ENCODE data around the gene TRIM72. TPM values are rescaled to one million over a fixed set of nuclear protein-coding genes. Genes with fewer than 3 reads are reported as not detected.
A peak's percentile ranks its signal among the peaks of the same experiment; 100 is the strongest.

Gene TRIM72
- total and polyA plus RNA-seq, 2 of the 8 experiments (the other 6 are each of a cell fraction or from before 2014, with no cell fraction given) = 0.57 to 2.1 TPM

GRCh38 chr16:31268033-31268365 is 54.1 kb downstream of the TRIM72 start:
- no peak for DNase-seq (ENCODE audit: low read depth in 1 of 2, low spot score in 2 of 2)
- Histone ChIP-seq H3K27me3 (replicated peaks in 1 of 4; ENCODE audit: control insufficient read depth in 3 of 4, extremely low read depth in 1 of 4, insufficient read depth in 3 of 4, low read length in 3 of 4) (peaks cover 0 to 2% (median under 1%) of the 10 kb centered on the region in 4 experiments; a peak in 1 of 7 replicates), H3K4ac (replicated peaks; ENCODE audit: insufficient read length, low read depth, low read length) (no peak overlapping the region), H2BK120ac (replicated peaks; ENCODE audit: low read depth, low read length) (no peak overlapping the region), H3K79me1 (ENCODE audit: low read depth, low read length) (no peaks in the 10 kb centered on the region), H3K56ac (replicated peaks; ENCODE audit: insufficient read length, low read depth, low read length) (no peak overlapping the region), H3K18ac (ENCODE audit: extremely low read depth, low read length) (no peak overlapping the region), H3K9ac (replicated peaks in 1 of 4; ENCODE audit: extremely low read depth in 1 of 4, low read depth in 3 of 4, low read length in 3 of 4) (no peak overlapping the region; a peak in 1 of 7 replicates), H4K20me1 (replicated peaks in 1 of 2; ENCODE audit: control insufficient read depth in 1 of 2, insufficient read depth in 2 of 2, low read length in 2 of 2) (no peaks in the 10 kb centered on the region), H2AK5ac (ENCODE audit: low read depth, low read length) (no peak overlapping the region), H4K91ac (replicated peaks; ENCODE audit: insufficient read length, low read length) (peak overlapping the region; percentile 55), H3K23me2 (ENCODE audit: low read depth, low read length) (peaks cover 3% of the 10 kb centered on the region; the same call in 1 of the 2 replicates), H2BK20ac (ENCODE audit: low read length) (peak overlapping the region; percentile 61; the same call in 1 of the 2 replicates), H2BK5ac (ENCODE audit: low read depth, low read length) (no peak overlapping the region), H3K4me1 (replicated peaks in 1 of 4; ENCODE audit: control insufficient read depth in 3 of 4, insufficient read depth in 4 of 4, low read length in 3 of 4) (peaks cover 0 to 8% (median 3%) of the 10 kb centered on the region in 4 experiments; a peak in 4 of 7 replicates), H2AFZ (ENCODE audit: low read length) (no peak overlapping the region), H2BK15ac (ENCODE audit: low read length) (no peak overlapping the region), H3K79me2 (ENCODE audit: control insufficient read depth in 1 of 2, insufficient read depth in 2 of 2, low read length in 2 of 2) (no peaks in the 10 kb centered on the region), H3K9me3 (ENCODE audit: insufficient read depth in 2 of 2, low read depth in 1 of 2, low read length in 1 of 2) (no peaks in the 10 kb centered on the region), H4K8ac (ENCODE audit: extremely low read depth, insufficient read depth, low read length) (no peak overlapping the region), H4K5ac (ENCODE audit: insufficient read length, low read depth, low read length) (no peak overlapping the region), H3K27ac (ENCODE audit: low read depth, low read length) (peak overlapping the region; percentile 50; the same call in 1 of the 2 replicates), H2BK12ac (ENCODE audit: low read depth, low read length) (0 out of 2 replicates have a peak overlapping the region, but pooled peaks have one; percentile 50), H3K14ac (ENCODE audit: insufficient read length) (no peak overlapping the region), H3K4me2 (ENCODE audit: insufficient read depth in 1 of 2, low read depth in 2 of 2, low read length in 2 of 2) (0 out of 4 replicates have a peak overlapping the region, but pooled peaks of 1 of the 2 experiments have one; percentile 3), H3K23ac (ENCODE audit: insufficient read length) (no peak overlapping the region), H3K36me3 (ENCODE audit: control insufficient read depth in 2 of 4, insufficient read depth in 4 of 4, low read length in 3 of 4) (no peaks in the 10 kb centered on the region), H3K4me3 (ENCODE audit: extremely low read depth in 1 of 4, insufficient read depth in 2 of 4, low read depth in 3 of 4, low read length in 4 of 4) (no peak overlapping the region)
- no peak for FAIRE-seq
- ChIA-PET CTCF (ENCODE audit: partially characterized antibody) (interaction anchor here (1.8 to 2.4 kb wide), 2 partner anchors 9 to 53 kb away, joined by 4 to 7 read pairs; partner anchors contain the start of gene ITGAM), POLR2A (ENCODE audit: partially characterized antibody) (interaction anchor here (0.7 to 1.3 kb wide), 6 partner anchors 12 to 240 kb away, joined by 3 to 4 read pairs (median 3); partner anchors contain the start of genes FUS and RUSF1)
- TF ChIP-seq POLR2A (IDR thresholded peaks at IDR 0.05; ENCODE audit: control extremely low read depth in 1 of 2, low read depth in 2 of 2, low read length in 2 of 2) (no peak), CREB1 (IDR thresholded peaks at IDR 0.05) (no peak), TAF7 (optimal IDR thresholded peaks at IDR 0.05; ENCODE audit: borderline replicate concordance, low read depth, low read length) (no peak), EZH2 (IDR thresholded peaks at IDR 0.05; ENCODE audit: low read depth, low read length, severe bottlenecking) (no peak), POU5F1 (IDR thresholded peaks at IDR 0.05; ENCODE audit: low read depth, low read length) (no peak), TCF12 (IDR thresholded peaks at IDR 0.05; ENCODE audit: low read depth, low read length) (no peak), EGR1 (IDR thresholded peaks at IDR 0.05; ENCODE audit: borderline replicate concordance, low read depth, low read length) (no peak), SP2 (IDR thresholded peaks at IDR 0.05; ENCODE audit: low read length) (no peak), BCL11A (IDR thresholded peaks at IDR 0.05; ENCODE audit: low read depth in 2 of 2, low read length in 2 of 2) (no peak), EP300 (IDR thresholded peaks at IDR 0.05; ENCODE audit: borderline replicate concordance in 1 of 2, low read depth in 2 of 2, low read length in 2 of 2) (no peak), RFX5 (IDR thresholded peaks at IDR 0.05; ENCODE audit: borderline replicate concordance, low read depth, low read length) (no peak), CTBP2 (IDR thresholded peaks at IDR 0.05; ENCODE audit: borderline replicate concordance, insufficient read depth, insufficient read length, low read length) (no peak), JUN (IDR thresholded peaks at IDR 0.05; ENCODE audit: low read depth, low read length) (no peak), SP4 (IDR thresholded peaks at IDR 0.05; ENCODE audit: low read length) (no peak)
- WGBS, 2 experiments (ENCODE audit: extremely low coverage in 1 of 2, insufficient coverage in 1 of 2, insufficient read length in 1 of 2, insufficient replicate concordance in 2 of 2, low coverage in 1 of 2, low lambda C conversion rate in 2 of 2, missing lambda C conversion rate in 1 of 2) = 80% methylated on average over 3 of the region's 3 CpGs; no CpG with 5 or more reads in 1 of the 2 experiments

All from H1 (cell line).